Activated naive CD8-positive, alpha-beta T cell treated with anti-CD3 and anti-CD28 coated beads, Interleukin-2, amount 50 U/mL, for 24 hours (primary cell): Measurements from ENCODE around the gene MRFAP1.
"Not testable (repeated sequence)": the region's sequence is repeated elsewhere in the genome, so short reads cannot be mapped to it uniquely, and the experiment has no call there.

Experiments used
- ATAC-seq: fragments of 150-1000 bp; cut with Tn5 transposase; one replicate; pipeline ENCODE4 v1.10.0; 2021
- DNase-seq: peaks from one replicate; pipeline ENCODE4 v3.0.0; 2021
- H3K27ac Mint-ChIP-seq: one replicate; pipeline ENCODE4 v1.8.0; 2021; ENCODE audit warnings: mild to moderate bottlenecking, mixed read lengths
- H3K27me3 Mint-ChIP-seq: one replicate; pipeline ENCODE4 v1.8.0; 2021; ENCODE audit warnings: mixed read lengths
- H3K36me3 Mint-ChIP-seq: one replicate; pipeline ENCODE4 v1.8.0; 2021; ENCODE audit warnings: low read depth, mixed read lengths
- H3K4me1 Mint-ChIP-seq: one replicate; pipeline ENCODE4 v1.8.0; 2021; ENCODE audit warnings: mixed read lengths
- H3K4me3 Mint-ChIP-seq: one replicate; pipeline ENCODE4 v1.8.0; 2021; ENCODE audit warnings: mild to moderate bottlenecking, moderate library complexity, mixed read lengths
- H3K9me3 Mint-ChIP-seq: one replicate; pipeline ENCODE4 v1.8.0; 2021; ENCODE audit warnings: mixed read lengths

The MRFAP1 gene

GRCh38 chr4:6658597-6659075, 18.2 kb downstream of the MRFAP1 start:
- no peaks in the 10 kb centered on the region for H3K9me3 Mint-ChIP-seq
- DNase-seq (peak; percentile 57), ATAC-seq (peak; percentile 66)
- no peaks in the 10 kb centered on the region for H3K36me3 Mint-ChIP-seq
- H3K4me1 Mint-ChIP-seq: peaks cover 18% of the 10 kb centered on the region
- H3K27me3 Mint-ChIP-seq: peaks cover 27% of the 10 kb centered on the region
- no peak overlapping the region for H3K27ac Mint-ChIP-seq
- H3K4me3 Mint-ChIP-seq: peak overlapping the region; percentile 55

GRCh38 chr4:6659897-6660296, 19.4 kb downstream of the MRFAP1 start:
- Mint-ChIP-seq H3K4me3 (no peak overlapping the region), H3K4me1 (peaks cover 18% of the 10 kb centered on the region), H3K36me3 (no peaks in the 10 kb centered on the region), H3K27ac (no peak overlapping the region), H3K9me3 (no peaks in the 10 kb centered on the region), H3K27me3 (peaks cover 28% of the 10 kb centered on the region)
- no peak for DNase-seq
- no peak for ATAC-seq

DNA sequence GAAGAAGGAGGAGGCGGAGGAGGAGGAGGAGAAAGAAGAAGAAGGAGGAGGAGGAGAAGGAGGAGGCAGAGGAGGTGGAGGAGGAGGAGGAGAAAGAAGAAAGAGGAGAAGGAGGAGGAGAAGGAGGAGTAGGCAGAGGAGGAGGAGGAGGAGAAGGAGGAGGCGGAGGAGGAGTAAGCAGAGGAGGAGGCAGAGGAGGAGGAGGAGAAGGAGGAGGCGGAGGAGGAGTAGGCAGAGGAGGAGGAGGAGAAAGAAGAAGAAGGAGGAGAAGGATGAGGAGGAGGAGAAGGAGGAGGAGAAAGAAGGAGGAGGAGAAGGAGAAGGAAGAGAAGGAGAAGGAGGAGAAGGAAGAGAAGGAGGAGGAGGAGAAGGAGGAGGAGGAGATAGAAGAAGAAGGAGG, 19.9 kb downstream of the MRFAP1 start:
- ATAC-seq (no peak), DNase-seq (no peak)
- no peaks in the 10 kb centered on the region for H3K9me3 Mint-ChIP-seq
- H3K36me3 Mint-ChIP-seq: no peaks in the 10 kb centered on the region
- H3K27me3 Mint-ChIP-seq: peaks cover 28% of the 10 kb centered on the region
- H3K4me3 Mint-ChIP-seq: no peak overlapping the region
- H3K27ac Mint-ChIP-seq: no peak overlapping the region
- peaks cover 18% of the 10 kb centered on the region for H3K4me1 Mint-ChIP-seq

DNA sequence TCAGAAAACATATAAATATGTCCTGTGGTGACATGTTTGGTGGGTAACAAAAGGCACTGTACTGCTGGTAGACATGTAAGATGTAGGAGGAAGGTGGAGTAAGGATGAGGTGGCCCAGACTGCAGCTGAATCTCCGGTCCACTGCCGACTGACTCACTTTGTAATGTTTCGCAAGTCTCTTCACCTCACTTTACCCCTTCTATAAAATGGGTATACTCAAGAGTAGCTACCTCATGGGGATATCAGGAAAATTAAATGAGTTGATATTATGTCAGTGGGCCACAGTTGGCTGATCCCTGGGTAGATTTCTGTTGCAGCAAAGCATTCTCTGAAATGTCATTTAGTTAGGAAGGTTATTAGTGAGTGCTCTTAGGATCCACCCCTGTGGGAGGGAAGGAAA, 22.1 kb downstream of the MRFAP1 start:
- no peak for DNase-seq
- ATAC-seq: no peak
- peaks cover 28% of the 10 kb centered on the region for H3K27me3 Mint-ChIP-seq
- peaks cover 18% of the 10 kb centered on the region for H3K4me1 Mint-ChIP-seq
- H3K36me3 Mint-ChIP-seq: no peaks in the 10 kb centered on the region
- no peak overlapping the region for H3K4me3 Mint-ChIP-seq
- H3K27ac Mint-ChIP-seq: no peak overlapping the region
- H3K9me3 Mint-ChIP-seq: no peaks in the 10 kb centered on the region

- H3K4me3 Mint-ChIP-seq: no peak overlapping the region
- DNase-seq (no peak), ATAC-seq (no peak)
- peaks cover 26% of the 10 kb centered on the region for H3K27me3 Mint-ChIP-seq
- H3K36me3 Mint-ChIP-seq: no peaks in the 10 kb centered on the region
- H3K27ac Mint-ChIP-seq: no peak overlapping the region
- peaks cover 11% of the 10 kb centered on the region for H3K4me1 Mint-ChIP-seq
- H3K9me3 Mint-ChIP-seq: no peaks in the 10 kb centered on the region
Observed at GRCh38 chr4:6663596-6664393, 23.3 kb downstream of the MRFAP1 start.

DNA sequence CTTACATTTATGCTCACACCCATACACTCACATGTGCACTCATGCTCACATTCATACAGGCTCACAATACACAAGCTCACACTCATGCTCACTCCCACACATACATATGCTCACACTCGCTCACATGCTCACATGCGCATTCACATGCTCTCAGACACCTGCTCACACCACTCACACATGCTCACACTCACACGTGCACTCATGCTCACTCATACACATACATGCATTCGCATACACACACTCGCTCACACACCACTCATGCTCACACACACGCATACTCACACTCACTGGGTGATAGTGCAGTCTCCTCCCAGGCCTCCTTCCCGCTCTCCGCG, 24.8 kb downstream of the MRFAP1 start:
- no peaks in the 10 kb centered on the region for H3K36me3 Mint-ChIP-seq
- ATAC-seq: no peak
- H3K4me3 Mint-ChIP-seq: no peak overlapping the region
- no peak for DNase-seq
- H3K4me1 Mint-ChIP-seq: no peaks in the 10 kb centered on the region
- no peaks in the 10 kb centered on the region for H3K9me3 Mint-ChIP-seq
- no peak overlapping the region for H3K27ac Mint-ChIP-seq
- H3K27me3 Mint-ChIP-seq: peaks cover 21% of the 10 kb centered on the region

- Mint-ChIP-seq H3K27me3 (peaks cover 3% of the 10 kb centered on the region), H3K27ac (no peak overlapping the region), H3K4me1 (peaks cover 4% of the 10 kb centered on the region), H3K36me3 (peaks cover 2% of the 10 kb centered on the region), H3K4me3 (no peak overlapping the region), H3K9me3 (no peaks in the 10 kb centered on the region)
- DNase-seq (no peak), ATAC-seq (no peak)
Observed at GRCh38 chr4:6668391-6668790, 27.9 kb downstream of the MRFAP1 start.

DNA sequence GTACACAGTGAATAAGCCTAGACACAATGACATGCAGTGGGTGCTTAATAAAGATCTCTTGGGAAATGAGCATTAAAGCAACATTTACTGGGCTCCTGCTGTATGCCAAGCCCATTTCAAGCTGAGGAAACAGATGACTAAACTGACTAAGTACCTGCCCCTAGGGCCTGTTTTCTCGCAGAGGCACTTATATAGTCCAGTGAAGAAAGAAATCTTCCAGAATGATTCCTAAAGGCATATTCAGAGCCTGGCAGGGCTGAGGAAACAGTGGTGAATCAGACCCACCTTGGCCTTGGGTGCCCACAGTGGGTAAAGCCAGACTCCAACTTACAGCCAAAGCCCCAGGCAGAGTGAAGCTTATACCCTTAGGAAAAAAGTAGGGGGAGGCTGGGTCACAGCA, 31.2 kb downstream of the MRFAP1 start:
- ATAC-seq: no peak
- no peak for DNase-seq
- Mint-ChIP-seq H3K27ac (no peak overlapping the region), H3K4me3 (no peak overlapping the region), H3K36me3 (peaks cover 23% of the 10 kb centered on the region), H3K4me1 (peaks cover 33% of the 10 kb centered on the region), H3K27me3 (no peaks in the 10 kb centered on the region), H3K9me3 (no peaks in the 10 kb centered on the region)

DNA sequence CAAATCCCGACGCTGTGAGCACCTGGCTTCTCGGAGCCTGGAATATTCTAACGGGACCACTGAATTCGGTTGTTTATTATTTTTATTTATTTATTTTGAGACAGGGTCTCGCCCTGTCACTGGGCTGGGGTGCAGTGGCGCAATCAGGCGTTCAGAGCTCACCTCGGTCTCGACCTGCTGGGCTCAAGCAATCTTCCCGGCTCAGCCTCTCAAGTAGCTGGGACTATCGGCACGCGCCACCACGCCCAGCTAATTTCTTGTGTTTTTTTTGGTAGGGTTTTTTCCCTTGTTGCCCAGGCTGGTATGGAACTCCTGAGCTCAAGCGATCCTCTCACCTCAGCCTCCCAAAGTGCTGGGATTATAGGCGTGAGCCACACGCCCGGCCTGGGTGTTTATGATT, 31.6 kb downstream of the MRFAP1 start:
- DNase-seq: no peak
- Mint-ChIP-seq H3K4me1 (peaks cover 38% of the 10 kb centered on the region), H3K4me3 (no peak overlapping the region), H3K36me3 (peaks cover 27% of the 10 kb centered on the region), H3K27me3 (no peaks in the 10 kb centered on the region), H3K9me3 (no peaks in the 10 kb centered on the region), H3K27ac (no peak overlapping the region)
- ATAC-seq: no peak

DNA sequence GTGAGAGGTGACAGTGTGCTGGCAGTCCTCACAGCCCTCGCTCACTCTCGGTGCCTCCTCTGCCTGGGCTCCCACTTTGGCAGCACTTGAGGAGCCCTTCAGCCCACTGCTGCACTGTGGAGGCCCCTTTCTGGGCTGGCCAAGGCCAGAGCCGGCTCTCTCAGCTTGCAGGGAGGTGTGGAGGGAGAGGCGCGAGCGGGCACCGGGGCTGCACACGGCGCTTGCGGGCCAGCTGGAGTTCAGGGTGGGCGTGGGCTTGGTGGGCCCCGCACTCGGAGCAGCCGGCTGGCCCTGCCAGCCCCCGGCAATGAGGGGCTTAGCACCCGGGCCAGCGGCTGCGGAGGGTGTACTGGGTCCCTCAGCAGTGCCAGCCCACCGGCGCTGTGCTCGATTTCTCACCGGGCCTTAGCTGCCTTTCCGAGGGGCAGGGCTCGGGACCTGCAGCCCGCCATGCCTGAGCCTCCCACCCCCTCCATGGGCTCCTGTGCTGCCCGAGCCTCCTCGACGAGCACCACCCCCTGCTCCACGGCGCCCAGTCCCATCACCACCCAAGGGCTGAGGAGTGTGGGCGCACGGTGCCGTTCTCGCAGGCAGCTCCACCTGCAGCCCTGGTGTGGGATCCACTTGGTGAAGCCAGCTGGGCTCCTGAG, 32.2 kb downstream of the MRFAP1 start:
- H3K27ac Mint-ChIP-seq: peak overlapping the region; percentile 98
- H3K27me3 Mint-ChIP-seq, H3K9me3 Mint-ChIP-seq, ATAC-seq, DNase-seq: not testable (repeated sequence)
- H3K4me3 Mint-ChIP-seq: peak overlapping the region; percentile 92
- peaks cover 43% of the 10 kb centered on the region for H3K4me1 Mint-ChIP-seq
- peaks cover 33% of the 10 kb centered on the region for H3K36me3 Mint-ChIP-seq

DNA sequence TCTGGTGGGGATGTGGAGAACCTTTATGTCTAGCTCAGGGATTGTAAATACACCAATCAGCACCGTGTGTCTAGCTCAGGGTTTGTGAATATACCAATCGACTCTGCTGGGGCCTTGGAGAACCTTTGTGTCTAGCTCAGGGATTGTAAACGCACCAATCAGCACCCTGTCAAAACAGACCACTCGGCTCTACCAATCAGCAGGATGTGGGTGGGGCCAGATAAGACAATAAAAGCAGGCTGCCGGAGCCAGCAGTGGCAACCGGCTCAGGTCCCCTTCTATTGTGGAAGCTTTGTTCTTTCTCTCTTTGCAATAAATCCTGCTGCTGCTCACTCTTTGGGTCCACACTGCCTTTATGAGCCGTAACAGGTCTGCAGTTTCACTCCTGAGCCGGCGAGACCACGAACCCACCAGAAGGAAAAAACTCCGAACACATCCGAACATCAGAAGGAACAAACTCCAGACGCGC, 32.7 kb downstream of the MRFAP1 start:
- H3K9me3 Mint-ChIP-seq, H3K27me3 Mint-ChIP-seq: not testable (repeated sequence)
- Mint-ChIP-seq H3K36me3 (peaks cover 37% of the 10 kb centered on the region), H3K4me3 (peak overlapping the region; percentile 92), H3K4me1 (peaks cover 46% of the 10 kb centered on the region), H3K27ac (peak overlapping the region; percentile 98)
- DNase-seq: peak; percentile 49
- peak; percentile 8 for ATAC-seq

DNA sequence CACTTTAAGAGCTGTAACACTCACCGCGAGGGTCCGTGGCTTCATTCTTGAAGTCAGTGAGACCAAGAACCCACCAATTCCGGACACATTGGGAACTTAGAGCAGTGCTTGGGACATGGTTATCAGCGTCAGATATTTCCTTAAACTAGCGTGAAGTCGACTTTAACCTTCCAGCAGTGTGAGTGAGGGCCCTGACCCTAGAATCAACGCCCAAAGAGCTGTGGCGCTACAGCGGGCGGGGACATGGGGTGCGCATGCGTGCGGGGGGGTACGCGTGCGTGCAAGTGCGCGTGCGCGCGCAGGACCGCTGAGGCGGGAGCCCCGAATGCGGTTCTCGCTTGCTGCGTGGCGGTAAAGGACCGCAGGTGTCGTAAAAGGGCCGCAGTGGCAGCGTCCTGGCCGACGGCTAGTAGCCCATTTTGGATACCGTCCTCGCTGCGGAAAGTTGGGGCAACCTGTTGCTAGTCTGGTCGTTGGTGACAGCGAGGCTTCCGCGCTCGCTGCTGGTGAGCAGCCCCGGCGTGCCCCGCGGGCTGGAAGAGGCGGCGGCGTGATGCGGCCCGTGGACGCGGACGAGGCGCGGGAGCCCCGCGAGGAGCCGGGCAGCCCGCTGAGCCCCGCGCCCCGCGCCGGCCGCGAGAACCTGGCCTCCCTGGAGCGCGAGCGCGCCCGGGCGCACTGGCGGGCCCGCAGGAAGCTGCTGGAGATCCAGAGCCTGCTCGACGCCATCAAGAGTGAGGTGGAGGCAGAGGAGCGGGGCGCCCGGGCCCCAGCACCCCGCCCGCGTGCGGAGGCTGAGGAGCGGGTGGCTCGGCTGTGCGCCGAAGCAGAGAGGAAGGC, 33.4 kb downstream of the MRFAP1 start:
- H3K9me3 Mint-ChIP-seq: no peaks in the 10 kb centered on the region
- H3K4me3 Mint-ChIP-seq: peak overlapping the region; percentile 92
- peaks cover 43% of the 10 kb centered on the region for H3K36me3 Mint-ChIP-seq
- ATAC-seq (peak; percentile 66), DNase-seq (peak; percentile 95)
- H3K27me3 Mint-ChIP-seq: no peaks in the 10 kb centered on the region
- peaks cover 50% of the 10 kb centered on the region for H3K4me1 Mint-ChIP-seq
- peak overlapping the region; percentile 98 for H3K27ac Mint-ChIP-seq

- DNase-seq: peak; percentile 54
- peaks cover 50% of the 10 kb centered on the region for H3K4me1 Mint-ChIP-seq
- peaks cover 48% of the 10 kb centered on the region for H3K36me3 Mint-ChIP-seq
- no peaks in the 10 kb centered on the region for H3K9me3 Mint-ChIP-seq
- ATAC-seq: peak; percentile 44
- H3K27ac Mint-ChIP-seq: peak overlapping the region; percentile 98
- peak overlapping the region; percentile 92 for H3K4me3 Mint-ChIP-seq
- no peaks in the 10 kb centered on the region for H3K27me3 Mint-ChIP-seq
Observed at GRCh38 chr4:6674500-6675149, 34.1 kb downstream of the MRFAP1 start.
